Effector memory CD8-positive, alpha-beta T cell (primary cell): ENCODE results near the gene NPY4R.
"Not testable (repeated sequence)": the region's sequence is repeated elsewhere in the genome, so short reads cannot be mapped to it uniquely, and the experiment has no call there.

Experiments
- ATAC-seq: fragments of 150-1000 bp; cut with Tn5 transposase; replicated peaks from 2 replicates; pipeline ENCODE4 v1.10.0; 2021; ENCODE audit warnings: mild to moderate bottlenecking, moderate library complexity
- DNase-seq, 3 experiments: peaks; one replicate each; pipeline ENCODE4 v3.0.0; 2021
- H3K27ac Mint-ChIP-seq, 2 donors: one replicate each; pipeline ENCODE4 v1.8.0; 2022; ENCODE audit warnings: mild to moderate bottlenecking in 2 of 2, mixed read lengths in 2 of 2, moderate library complexity in 2 of 2
- H3K27me3 Mint-ChIP-seq, 2 donors: one replicate each; pipeline ENCODE4 v1.8.0; 2022; ENCODE audit warnings: mixed read lengths in 2 of 2
- H3K36me3 Mint-ChIP-seq: one replicate; pipeline ENCODE4 v1.8.0; 2022; ENCODE audit warnings: mild to moderate bottlenecking, moderate library complexity, mixed read lengths; ENCODE audit not compliant: insufficient read depth
- H3K4me1 Mint-ChIP-seq, 2 donors: one replicate each; pipeline ENCODE4 v1.8.0; 2022; ENCODE audit warnings: low read depth in 2 of 2, mixed read lengths in 2 of 2
- H3K4me3 Mint-ChIP-seq, 2 donors: one replicate each; pipeline ENCODE4 v1.8.0; 2022; ENCODE audit warnings: mild to moderate bottlenecking in 2 of 2, mixed read lengths in 2 of 2, moderate library complexity in 2 of 2
- H3K9me3 Mint-ChIP-seq, 2 donors: one replicate each; pipeline ENCODE4 v1.8.0; 2022; ENCODE audit warnings: mixed read lengths in 2 of 2
- total RNA-seq, 9 experiments: gene quantifications; one replicate each; lab custom pipeline; 2026; lab: John Stamatoyannopoulos, UW

Gene NPY4R
- 0 reads per million in 9 experiments for total RNA-seq

DNA sequence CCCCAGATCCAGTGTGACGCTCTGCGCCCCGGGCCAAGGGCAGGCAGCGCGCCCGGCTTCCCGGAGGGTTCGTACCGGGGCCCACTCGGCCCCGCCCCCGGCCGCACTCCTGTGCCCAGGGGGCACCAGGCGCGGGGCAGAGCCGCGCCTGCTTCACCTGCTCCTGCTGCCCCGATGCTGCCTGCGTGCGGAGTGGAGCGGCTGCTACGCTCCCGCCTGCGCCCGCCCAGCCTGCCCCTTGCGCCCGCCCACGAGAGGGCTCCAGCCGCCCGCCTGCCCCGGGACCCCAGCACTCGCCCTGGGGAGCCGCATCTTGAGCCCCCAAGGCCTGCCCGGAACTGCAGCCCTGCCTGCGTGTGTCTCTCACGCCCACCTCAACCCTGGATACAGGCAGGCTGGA lies at the start of gene NPY4R:
Gene NPY4R (minus strand): TSS at position 194 of the 400 bp plus-strand sequence. CDS start 3,323 bp downstream, outside the sequence.
- H3K36me3 Mint-ChIP-seq, ATAC-seq: not testable (repeated sequence)

DNA sequence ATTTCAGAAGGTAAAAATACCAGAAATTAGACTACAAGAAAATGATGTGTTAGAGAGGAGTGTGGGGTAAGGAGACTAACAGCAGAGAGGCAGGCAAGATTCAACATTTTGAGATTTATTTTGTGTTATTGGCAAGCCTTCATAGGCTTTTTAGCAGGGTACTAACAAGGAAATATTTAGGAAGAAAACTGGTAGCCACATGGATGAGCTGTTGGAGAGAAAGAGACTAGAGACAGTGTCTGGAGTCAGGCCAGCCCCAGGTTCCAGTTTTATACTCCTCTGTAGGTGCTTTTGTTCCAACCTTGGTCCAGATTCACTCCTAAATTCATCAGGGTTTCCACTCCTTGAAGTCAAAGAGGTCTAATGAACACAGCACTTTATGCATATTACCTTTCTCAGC lies 49.6 kb upstream of the NPY4R start:
- ATAC-seq (no peak), DNase-seq (no peak)
- H3K9me3 Mint-ChIP-seq = no peaks in the 10 kb centered on the region
- H3K36me3 Mint-ChIP-seq = no peaks in the 10 kb centered on the region
- no peak overlapping the region for H3K27ac Mint-ChIP-seq
- no peak overlapping the region for H3K4me3 Mint-ChIP-seq
- H3K27me3 Mint-ChIP-seq = peaks cover 6 to 10% of the 10 kb centered on the region in 2 donors
- H3K4me1 Mint-ChIP-seq = no peaks in the 10 kb centered on the region

More for the DNA sequence above, at the start of gene NPY4R:
- not testable (repeated sequence) for DNase-seq, H3K27me3 Mint-ChIP-seq, H3K9me3 Mint-ChIP-seq, H3K4me1 Mint-ChIP-seq, H3K4me3 Mint-ChIP-seq, H3K27ac Mint-ChIP-seq

- H3K9me3 Mint-ChIP-seq = no peaks in the 10 kb centered on the region
Observed at GRCh38 chr10:46514899-46515298, 49.1 kb upstream of the NPY4R start.

GRCh38 chr10:46514431-46514861 lies 48.7 kb upstream of the NPY4R start:
- ATAC-seq (no peak), DNase-seq (no peak)
- Mint-ChIP-seq H3K27ac (no peak overlapping the region), H3K9me3 (no peaks in the 10 kb centered on the region), H3K27me3 (peaks cover 6 to 10% of the 10 kb centered on the region in 2 donors), H3K4me3 (no peak overlapping the region), H3K36me3 (no peaks in the 10 kb centered on the region), H3K4me1 (no peaks in the 10 kb centered on the region)

More at GRCh38 chr10:46514899-46515298, 49.1 kb upstream of the NPY4R start:
- Mint-ChIP-seq H3K27me3 (peaks cover 6 to 10% of the 10 kb centered on the region in 2 donors), H3K36me3 (no peaks in the 10 kb centered on the region), H3K4me1 (no peaks in the 10 kb centered on the region), H3K27ac (no peak overlapping the region), H3K4me3 (no peak overlapping the region)
- DNase-seq (no peak), ATAC-seq (no peak)

- H3K4me1 Mint-ChIP-seq, H3K4me3 Mint-ChIP-seq, DNase-seq, ATAC-seq, H3K27ac Mint-ChIP-seq, H3K9me3 Mint-ChIP-seq, H3K36me3 Mint-ChIP-seq: not testable (repeated sequence)
- H3K27me3 Mint-ChIP-seq = peaks cover 6 to 10% of the 10 kb centered on the region in 2 donors
Observed at GRCh38 chr10:46513333-46513732, 47.6 kb upstream of the NPY4R start.

GRCh38 chr10:46512725-46513124 lies 47.0 kb upstream of the NPY4R start:
- peaks cover 6 to 10% of the 10 kb centered on the region in 2 donors for H3K27me3 Mint-ChIP-seq
- H3K4me3 Mint-ChIP-seq, H3K36me3 Mint-ChIP-seq, DNase-seq, H3K4me1 Mint-ChIP-seq, H3K27ac Mint-ChIP-seq, H3K9me3 Mint-ChIP-seq, ATAC-seq: not testable (repeated sequence)

- H3K27me3 Mint-ChIP-seq = peaks cover 6 to 10% of the 10 kb centered on the region in 2 donors
- H3K4me1 Mint-ChIP-seq, H3K36me3 Mint-ChIP-seq, DNase-seq, H3K4me3 Mint-ChIP-seq, ATAC-seq, H3K27ac Mint-ChIP-seq, H3K9me3 Mint-ChIP-seq: not testable (repeated sequence)
Observed at GRCh38 chr10:46512002-46512401, 46.2 kb upstream of the NPY4R start.

- H3K4me3 Mint-ChIP-seq, ATAC-seq, H3K4me1 Mint-ChIP-seq, H3K27ac Mint-ChIP-seq, H3K36me3 Mint-ChIP-seq, H3K9me3 Mint-ChIP-seq, H3K27me3 Mint-ChIP-seq, DNase-seq: not testable (repeated sequence)
Observed at GRCh38 chr10:46499990-46500389, 34.2 kb upstream of the NPY4R start.

- ATAC-seq, H3K36me3 Mint-ChIP-seq, H3K4me1 Mint-ChIP-seq, H3K27ac Mint-ChIP-seq, H3K4me3 Mint-ChIP-seq, DNase-seq, H3K27me3 Mint-ChIP-seq, H3K9me3 Mint-ChIP-seq: not testable (repeated sequence)
Observed at GRCh38 chr10:46498985-46499703, 33.4 kb upstream of the NPY4R start.

DNA sequence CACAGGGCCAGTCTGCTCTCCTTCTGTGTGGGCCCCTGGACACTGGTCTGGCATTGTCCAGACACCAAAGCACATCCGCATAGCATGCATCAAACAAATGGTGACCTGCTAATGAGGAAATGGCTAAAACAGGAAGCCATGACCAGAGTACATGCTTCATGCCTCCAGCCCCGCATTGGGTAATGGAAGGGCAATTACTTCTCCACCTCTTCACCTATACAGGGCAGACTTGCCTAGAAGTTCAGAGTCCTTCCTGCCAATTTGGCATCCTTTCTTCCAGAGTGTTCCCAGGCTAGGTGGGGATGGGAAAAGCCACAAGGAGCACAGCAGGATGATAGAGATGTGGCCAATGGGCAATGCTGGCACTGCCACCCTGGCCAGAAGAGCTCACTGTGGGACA lies 32.1 kb upstream of the NPY4R start:
- not testable (repeated sequence) for H3K4me3 Mint-ChIP-seq, H3K9me3 Mint-ChIP-seq, ATAC-seq, H3K36me3 Mint-ChIP-seq, H3K27me3 Mint-ChIP-seq, H3K27ac Mint-ChIP-seq, DNase-seq, H3K4me1 Mint-ChIP-seq

DNA sequence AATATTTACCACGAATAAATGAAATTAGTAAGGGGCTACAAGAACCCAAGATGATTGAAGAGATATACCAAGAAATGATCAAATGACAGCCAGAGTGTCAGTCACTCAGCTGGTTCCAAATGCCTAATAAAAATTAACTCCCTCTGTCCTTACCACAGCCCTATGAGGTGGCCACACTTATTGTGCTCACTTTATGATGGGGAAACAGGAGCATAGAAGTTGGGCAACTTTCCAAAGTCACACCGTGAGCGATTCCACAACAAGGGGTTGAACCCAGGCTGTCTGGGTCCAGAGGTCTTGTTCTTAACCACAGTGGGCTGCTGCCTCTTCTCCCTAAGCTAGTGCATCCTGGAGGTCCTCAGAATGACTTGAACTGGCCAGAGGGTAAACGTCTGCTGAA lies 31.6 kb upstream of the NPY4R start:
- H3K9me3 Mint-ChIP-seq, H3K27me3 Mint-ChIP-seq: not testable (repeated sequence)

GRCh38 chr10:46491364-46492114 lies 25.8 kb upstream of the NPY4R start:
- not testable (repeated sequence) for DNase-seq, H3K27ac Mint-ChIP-seq, H3K4me1 Mint-ChIP-seq, H3K4me3 Mint-ChIP-seq, H3K27me3 Mint-ChIP-seq, H3K36me3 Mint-ChIP-seq, H3K9me3 Mint-ChIP-seq, ATAC-seq

More for the DNA sequence above, 31.6 kb upstream of the NPY4R start:
- not testable (repeated sequence) for H3K4me1 Mint-ChIP-seq, H3K27ac Mint-ChIP-seq, H3K4me3 Mint-ChIP-seq, ATAC-seq, H3K36me3 Mint-ChIP-seq, DNase-seq

- not testable (repeated sequence) for H3K27ac Mint-ChIP-seq, DNase-seq, ATAC-seq, H3K27me3 Mint-ChIP-seq, H3K36me3 Mint-ChIP-seq, H3K9me3 Mint-ChIP-seq, H3K4me1 Mint-ChIP-seq, H3K4me3 Mint-ChIP-seq
Observed at GRCh38 chr10:46490285-46490684, 24.5 kb upstream of the NPY4R start.

- H3K36me3 Mint-ChIP-seq, H3K27ac Mint-ChIP-seq, H3K4me3 Mint-ChIP-seq, DNase-seq, H3K27me3 Mint-ChIP-seq, H3K4me1 Mint-ChIP-seq, ATAC-seq, H3K9me3 Mint-ChIP-seq: not testable (repeated sequence)
Observed at GRCh38 chr10:46486459-46486858, 20.7 kb upstream of the NPY4R start.
